Measurements from ENCODE around the gene CCNI2. TPM values are rescaled to one million over a fixed set of nuclear protein-coding genes. Genes with fewer than 3 reads are reported as not detected.

Gene CCNI2
- total RNA-seq, 2 experiments from 2014 or later: 16.7 to 52.5 TPM

DNA sequence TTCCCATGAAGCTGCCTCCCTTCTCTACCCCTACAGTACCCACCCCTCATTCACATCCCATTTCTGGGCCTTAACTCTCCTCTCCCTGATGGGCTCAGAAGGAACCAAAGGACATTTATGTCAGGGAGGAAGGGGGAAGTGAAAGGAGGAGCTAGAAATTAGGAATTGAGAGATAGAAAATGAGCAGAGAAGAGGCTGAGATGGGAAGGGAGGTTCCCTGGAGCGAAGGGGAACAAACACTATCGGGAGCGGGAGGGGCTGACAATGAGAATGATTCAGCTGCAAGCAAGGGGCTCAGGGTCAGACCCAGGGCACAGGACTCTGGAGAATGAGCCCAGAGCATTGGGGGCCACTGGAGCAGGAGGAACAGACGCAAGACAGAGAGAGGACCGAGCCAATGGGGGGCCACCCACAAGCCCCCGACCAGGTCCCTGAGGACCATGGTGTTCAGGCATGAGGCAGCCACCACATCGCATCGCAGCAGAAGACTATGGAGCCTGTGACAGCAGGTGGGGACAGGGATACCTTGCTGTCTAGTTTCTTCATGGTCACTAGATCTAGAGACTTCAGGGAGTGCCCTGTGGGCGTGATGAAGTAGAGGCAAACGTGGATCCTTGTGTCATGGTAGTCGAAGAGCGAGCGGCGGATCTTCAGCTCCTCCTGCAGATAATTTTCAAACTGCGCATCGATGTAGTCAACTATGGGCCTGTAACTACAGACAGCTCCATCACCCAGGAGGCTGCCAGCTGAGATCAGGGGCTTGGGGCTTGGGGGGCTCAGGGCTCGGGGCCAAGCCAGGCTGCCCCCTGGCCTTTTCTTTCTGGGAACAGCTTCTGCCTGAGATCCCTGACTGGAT, 16.2 kb downstream of the CCNI2 start:
- Mint-ChIP-seq H3K36me3 (peaks cover 8% of the 10 kb centered on the region), H3K9me3 (ENCODE audit: low read depth) (no peaks in the 10 kb centered on the region), H3K27me3 (no peaks in the 10 kb centered on the region), H3K4me3 (no peak overlapping the region), H3K4me1 (no peaks in the 10 kb centered on the region), H3K27ac (no peak overlapping the region)
- DNase-seq (no peak), ATAC-seq (no peak)
- CTCF ChIA-PET: interaction anchor here (1.1 kb wide), 1 partner anchor 10 kb away, joined by 3 read pairs; no protein-coding TSS in a partner anchor

DNA sequence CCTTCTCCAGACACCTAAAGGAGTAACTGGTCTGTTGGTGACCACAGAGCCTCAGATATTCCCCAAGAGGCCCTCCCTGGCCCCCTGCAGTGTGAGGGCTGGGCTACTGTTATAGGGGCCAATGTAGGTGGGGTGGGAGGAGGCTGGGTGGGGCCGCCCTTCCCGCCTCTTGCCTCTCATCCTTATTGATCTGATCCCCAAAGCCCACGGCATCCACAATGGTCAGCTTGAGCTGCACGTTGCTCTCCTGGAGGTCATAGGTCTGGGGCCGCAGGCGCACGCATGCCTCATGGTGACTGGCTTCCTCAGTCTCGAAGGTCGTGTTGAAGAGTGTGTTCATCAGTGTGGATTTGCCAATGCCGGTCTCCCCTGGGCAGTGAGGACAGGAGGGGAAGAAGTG, 16.8 kb downstream of the CCNI2 start:
- H3K27ac Mint-ChIP-seq: no peak overlapping the region
- DNase-seq: no peak
- H3K4me3 Mint-ChIP-seq: no peak overlapping the region
- H3K4me1 Mint-ChIP-seq: no peaks in the 10 kb centered on the region
- no peaks in the 10 kb centered on the region for H3K9me3 Mint-ChIP-seq (ENCODE audit: low read depth)
- CTCF ChIA-PET: interaction anchor here (1.1 kb wide), 2 partner anchors 11 to 21 kb away, joined by 3 read pairs; no protein-coding TSS in a partner anchor
- ATAC-seq: no peak
- peaks cover 8% of the 10 kb centered on the region for H3K36me3 Mint-ChIP-seq
- H3K27me3 Mint-ChIP-seq: no peaks in the 10 kb centered on the region

DNA sequence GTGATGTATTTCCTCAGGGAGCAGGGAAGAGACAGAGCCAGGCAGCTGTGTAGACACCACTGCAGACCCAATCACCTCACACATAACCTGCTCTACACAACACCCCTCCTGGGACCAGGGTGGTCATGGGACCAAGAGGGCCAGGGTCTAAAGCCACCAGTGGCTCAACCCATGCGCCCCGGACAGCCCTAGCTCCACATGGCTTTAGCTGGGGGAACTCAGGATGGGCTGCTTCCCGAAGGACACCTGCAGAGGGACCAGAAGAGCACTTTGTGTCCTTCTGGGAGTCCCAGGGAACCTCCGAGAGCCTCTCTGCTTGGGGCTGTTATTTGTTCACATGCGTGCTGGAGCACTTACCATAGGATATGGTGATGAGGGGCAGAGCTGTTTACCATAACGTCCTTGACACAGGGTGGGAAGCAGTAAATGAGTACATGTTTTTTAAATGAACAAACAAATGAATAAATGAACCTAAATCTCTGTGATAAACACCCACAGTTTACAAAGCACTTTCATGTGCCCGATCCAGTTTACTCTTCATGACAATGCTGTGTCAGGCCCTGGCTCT, 17.5 kb downstream of the CCNI2 start:
- Mint-ChIP-seq H3K27me3 (no peaks in the 10 kb centered on the region), H3K4me3 (no peak overlapping the region), H3K36me3 (peaks cover 8% of the 10 kb centered on the region), H3K27ac (no peak overlapping the region), H3K9me3 (ENCODE audit: low read depth) (no peaks in the 10 kb centered on the region), H3K4me1 (no peaks in the 10 kb centered on the region)
- CTCF ChIA-PET: interaction anchor here (0.9 to 1.5 kb wide), 5 partner anchors 10 to 55 kb away, joined by 3 to 5 read pairs (median 3); partner anchors contain the start of gene CCNI2
- ATAC-seq (no peak), DNase-seq (no peak)

DNA sequence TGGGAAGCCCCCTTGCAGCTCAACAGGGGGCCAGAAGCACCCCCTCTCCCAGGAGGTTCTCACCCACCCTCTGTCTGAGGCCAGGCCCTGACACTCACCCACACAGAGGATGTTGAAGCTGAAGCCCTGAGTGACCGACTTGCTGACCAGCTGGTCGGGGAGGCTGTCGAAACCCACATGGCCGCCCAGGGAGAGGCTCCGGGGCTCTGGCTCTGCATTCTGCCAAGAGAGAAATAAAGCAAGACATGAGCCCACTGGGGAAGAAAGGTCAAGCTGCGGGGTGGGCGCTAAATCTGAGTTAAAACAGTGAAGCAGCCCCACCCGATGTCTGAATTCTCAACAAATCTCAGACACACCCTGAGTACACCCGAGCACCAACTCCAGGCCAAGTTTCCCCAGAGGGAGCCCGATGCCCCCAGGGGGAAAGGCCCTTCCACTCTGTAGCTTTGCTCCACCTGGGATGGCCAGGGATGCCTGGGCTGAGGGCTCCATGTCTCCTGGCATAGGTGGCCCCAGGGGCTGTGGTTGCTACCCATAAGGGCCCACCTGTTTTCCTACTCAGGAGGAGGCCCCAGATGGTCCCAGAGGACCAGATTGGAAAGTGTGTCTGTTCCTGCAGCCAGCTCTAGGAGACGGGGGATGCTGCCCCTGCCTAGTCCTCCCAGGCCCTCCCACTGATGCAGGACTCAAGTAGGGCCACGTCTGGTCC, 18.2 kb downstream of the CCNI2 start:
- H3K4me1 Mint-ChIP-seq: no peaks in the 10 kb centered on the region
- peaks cover 7% of the 10 kb centered on the region for H3K36me3 Mint-ChIP-seq
- H3K27ac Mint-ChIP-seq: no peak overlapping the region
- no peaks in the 10 kb centered on the region for H3K9me3 Mint-ChIP-seq (ENCODE audit: low read depth)
- no peak overlapping the region for H3K4me3 Mint-ChIP-seq
- H3K27me3 Mint-ChIP-seq: no peaks in the 10 kb centered on the region
- DNase-seq: no peak
- CTCF ChIA-PET: interaction anchor here (0.9 to 1.5 kb wide), 5 partner anchors 11 to 55 kb away, joined by 3 to 5 read pairs (median 3); partner anchors contain the start of gene CCNI2
- ATAC-seq: no peak

DNA sequence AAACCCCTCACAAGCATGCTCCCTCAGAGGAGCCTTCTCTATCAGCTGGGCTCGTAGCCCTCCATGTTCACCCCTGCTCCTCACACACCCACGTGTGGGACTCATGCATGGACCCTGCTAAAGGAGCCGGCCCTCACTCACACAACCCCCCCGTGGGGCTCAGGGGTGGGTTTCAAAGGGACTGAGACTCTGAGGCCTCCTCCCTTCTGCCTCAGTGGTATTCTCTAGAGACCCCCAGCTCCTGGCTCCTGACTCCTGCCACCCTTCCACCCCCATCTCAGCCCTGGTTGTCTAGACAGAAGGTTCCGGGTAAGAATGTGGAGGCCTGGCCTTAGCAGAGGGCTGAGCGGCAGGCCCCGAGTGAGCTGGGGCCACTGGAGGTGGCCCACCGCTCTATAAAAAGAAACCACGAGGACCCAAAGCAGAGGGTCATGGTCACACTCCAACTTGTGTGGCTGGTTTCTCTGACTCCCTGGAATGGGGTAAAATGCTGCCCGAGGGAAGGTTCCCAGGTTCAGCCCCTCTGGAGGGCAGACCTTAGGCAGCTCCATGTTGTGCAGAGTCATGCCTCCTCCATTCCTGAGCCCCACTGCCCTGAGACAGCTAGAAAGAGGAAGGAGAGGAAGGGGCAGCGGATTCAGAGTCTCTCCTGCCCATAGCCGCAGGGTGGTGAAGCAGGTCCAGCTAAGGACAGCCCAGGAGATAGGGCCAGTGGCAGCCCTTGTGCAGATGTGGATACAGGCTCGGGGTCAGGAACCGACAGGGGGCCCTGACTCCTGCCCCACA, 19.0 kb downstream of the CCNI2 start:
- CTCF ChIA-PET: interaction anchor here (1.1 to 1.5 kb wide), 2 partner anchors 26 to 54 kb away, joined by 3 to 5 read pairs; no protein-coding TSS in a partner anchor
- H3K27me3 Mint-ChIP-seq: no peaks in the 10 kb centered on the region
- DNase-seq: no peak
- H3K36me3 Mint-ChIP-seq: peaks cover 6% of the 10 kb centered on the region
- no peak overlapping the region for H3K27ac Mint-ChIP-seq
- H3K9me3 Mint-ChIP-seq (ENCODE audit: low read depth): no peaks in the 10 kb centered on the region
- no peaks in the 10 kb centered on the region for H3K4me1 Mint-ChIP-seq
- H3K4me3 Mint-ChIP-seq: no peak overlapping the region
- no peak for ATAC-seq

DNA sequence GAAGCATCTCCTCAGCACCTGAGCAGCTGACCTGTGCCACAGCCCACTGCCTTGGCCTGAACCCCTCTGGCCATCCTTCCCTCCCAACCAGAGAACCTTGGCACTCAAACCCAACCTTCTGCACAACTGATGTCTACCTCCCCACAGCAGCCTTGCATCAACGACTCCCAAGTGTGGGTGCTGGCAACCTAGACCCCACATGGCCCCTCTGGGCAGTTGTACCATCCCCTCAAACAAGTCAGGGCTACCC, 19.5 kb downstream of the CCNI2 start:
- Mint-ChIP-seq H3K9me3 (ENCODE audit: low read depth) (no peaks in the 10 kb centered on the region), H3K27me3 (no peaks in the 10 kb centered on the region), H3K4me1 (no peaks in the 10 kb centered on the region), H3K27ac (no peak overlapping the region), H3K4me3 (no peak overlapping the region), H3K36me3 (peaks cover 6% of the 10 kb centered on the region)
- CTCF ChIA-PET: no interaction called here
- DNase-seq: no peak
- ATAC-seq: no peak

DNA sequence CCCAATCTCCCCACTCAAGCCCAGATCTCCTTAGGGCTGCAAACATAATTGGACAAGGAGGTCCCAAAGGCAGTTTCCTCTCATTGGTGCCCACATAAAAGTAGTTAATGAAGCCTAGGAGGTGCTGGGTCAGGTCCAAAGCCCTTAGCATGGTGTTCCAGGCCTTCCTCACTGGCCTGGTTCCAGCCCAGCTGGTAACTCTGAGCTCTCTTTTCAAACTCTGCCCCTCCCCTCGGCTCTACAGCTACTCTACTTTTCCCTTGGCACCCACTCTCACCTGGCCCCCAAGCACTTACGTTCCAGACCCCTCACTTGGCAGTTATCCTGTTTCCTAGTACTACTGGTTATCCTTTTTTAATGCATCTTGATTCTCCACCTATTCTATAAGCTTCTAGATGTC, 19.9 kb downstream of the CCNI2 start:
- ATAC-seq: no peak
- Mint-ChIP-seq H3K4me1 (no peaks in the 10 kb centered on the region), H3K27ac (no peak overlapping the region), H3K9me3 (ENCODE audit: low read depth) (no peaks in the 10 kb centered on the region), H3K4me3 (no peak overlapping the region), H3K27me3 (no peaks in the 10 kb centered on the region), H3K36me3 (peaks cover 6% of the 10 kb centered on the region)
- CTCF ChIA-PET: no interaction called here
- no peak for DNase-seq

DNA sequence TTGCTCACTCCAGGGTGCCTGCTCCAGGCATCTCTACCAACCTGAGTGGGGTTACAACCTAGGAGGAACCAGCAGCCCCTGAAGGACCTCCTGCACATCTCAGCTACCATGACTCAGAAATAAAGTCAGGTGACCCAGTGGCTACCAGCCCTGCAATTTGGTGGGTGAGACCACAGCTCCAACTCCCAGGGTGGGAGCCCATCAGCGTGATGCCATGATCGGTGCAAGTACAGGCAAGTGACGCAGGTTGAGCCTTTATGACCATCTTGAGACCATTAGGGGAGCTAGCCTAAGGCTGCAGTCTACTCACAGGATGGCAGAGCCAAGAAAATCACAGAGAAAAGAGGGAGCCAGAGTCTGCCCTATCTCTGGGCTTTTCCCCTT, 21.3 kb downstream of the CCNI2 start:
- CTCF ChIA-PET: interaction anchor here (1.2 kb wide), 1 partner anchor 14 kb away, joined by 3 read pairs; no protein-coding TSS in a partner anchor
- ATAC-seq (no peak), DNase-seq (no peak)
- Mint-ChIP-seq H3K27me3 (no peaks in the 10 kb centered on the region), H3K36me3 (peaks cover 1% of the 10 kb centered on the region), H3K27ac (no peak overlapping the region), H3K4me1 (no peaks in the 10 kb centered on the region), H3K4me3 (no peak overlapping the region), H3K9me3 (ENCODE audit: low read depth) (no peaks in the 10 kb centered on the region)

DNA sequence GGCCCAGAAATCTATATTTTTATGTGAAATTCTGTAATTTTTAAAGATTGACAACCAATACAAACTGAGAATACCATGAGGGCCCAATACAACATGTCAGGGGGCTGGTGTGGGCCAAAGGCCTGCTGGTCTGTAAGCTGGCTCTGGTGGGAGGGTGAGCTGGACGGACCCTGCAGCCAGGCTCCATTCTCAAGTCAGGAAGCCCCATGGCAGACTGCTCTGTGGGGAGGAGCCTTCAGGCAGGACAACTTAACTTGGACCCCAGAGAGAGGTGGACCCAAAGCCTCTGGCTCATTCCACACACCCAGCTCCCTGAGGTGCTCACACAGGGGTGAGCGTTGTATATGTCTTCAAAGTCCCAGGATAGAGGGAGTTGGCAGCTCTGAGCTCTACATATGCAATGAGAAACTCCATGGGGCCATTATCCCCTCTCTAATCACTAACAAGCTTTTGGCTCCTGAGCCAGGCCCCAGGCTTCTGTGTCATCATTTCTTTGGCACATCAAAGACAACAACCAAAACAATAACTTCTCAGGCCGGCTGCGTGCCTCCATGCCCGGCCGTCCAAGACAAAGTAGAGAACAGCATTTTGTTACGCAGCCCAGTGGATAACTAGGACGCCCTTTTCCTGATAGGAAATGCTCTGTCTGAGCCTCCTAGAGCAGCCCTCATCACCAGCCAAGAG, 23.4 kb downstream of the CCNI2 start:
- CTCF ChIA-PET: interaction anchor here (1.5 kb wide), 1 partner anchor 16 kb away, joined by 3 read pairs; no protein-coding TSS in a partner anchor
- Mint-ChIP-seq H3K9me3 (ENCODE audit: low read depth) (no peaks in the 10 kb centered on the region), H3K27ac (no peak overlapping the region), H3K36me3 (no peaks in the 10 kb centered on the region), H3K4me1 (peaks cover 3% of the 10 kb centered on the region), H3K4me3 (no peak overlapping the region), H3K27me3 (no peaks in the 10 kb centered on the region)
- ATAC-seq: no peak
- DNase-seq: no peak

DNA sequence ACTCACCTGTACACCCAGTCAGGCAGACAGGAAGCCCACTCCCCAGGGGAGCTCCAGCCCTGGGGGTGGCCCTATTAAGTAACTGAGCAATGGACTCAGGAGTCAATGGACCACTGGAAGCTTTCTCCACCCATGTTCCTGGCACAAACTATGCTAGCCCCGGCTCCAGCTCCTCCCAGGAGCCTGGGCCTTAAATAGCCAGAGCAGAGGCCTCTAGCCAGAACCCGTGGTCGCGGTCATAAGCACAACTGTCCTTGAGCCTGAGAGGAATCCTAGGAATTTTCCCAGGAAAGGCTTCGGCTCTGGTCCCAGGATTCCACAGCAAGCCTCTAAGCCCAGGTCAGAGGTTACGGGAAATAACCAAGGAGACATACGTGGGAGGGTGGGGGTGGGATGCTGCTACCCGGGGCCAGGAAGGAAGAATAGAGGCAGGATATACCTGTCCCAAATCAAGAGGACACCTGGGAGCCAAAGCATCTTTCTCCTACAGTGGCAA, 24.3 kb downstream of the CCNI2 start:
- Mint-ChIP-seq H3K27ac (no peak overlapping the region), H3K36me3 (no peaks in the 10 kb centered on the region), H3K9me3 (ENCODE audit: low read depth) (no peaks in the 10 kb centered on the region), H3K27me3 (no peaks in the 10 kb centered on the region), H3K4me3 (no peak overlapping the region), H3K4me1 (peaks cover 7% of the 10 kb centered on the region)
- ATAC-seq: no peak
- DNase-seq: no peak
- CTCF ChIA-PET: interaction anchor here (1.5 kb wide), 1 partner anchor 17 kb away, joined by 3 read pairs; no protein-coding TSS in a partner anchor

DNA sequence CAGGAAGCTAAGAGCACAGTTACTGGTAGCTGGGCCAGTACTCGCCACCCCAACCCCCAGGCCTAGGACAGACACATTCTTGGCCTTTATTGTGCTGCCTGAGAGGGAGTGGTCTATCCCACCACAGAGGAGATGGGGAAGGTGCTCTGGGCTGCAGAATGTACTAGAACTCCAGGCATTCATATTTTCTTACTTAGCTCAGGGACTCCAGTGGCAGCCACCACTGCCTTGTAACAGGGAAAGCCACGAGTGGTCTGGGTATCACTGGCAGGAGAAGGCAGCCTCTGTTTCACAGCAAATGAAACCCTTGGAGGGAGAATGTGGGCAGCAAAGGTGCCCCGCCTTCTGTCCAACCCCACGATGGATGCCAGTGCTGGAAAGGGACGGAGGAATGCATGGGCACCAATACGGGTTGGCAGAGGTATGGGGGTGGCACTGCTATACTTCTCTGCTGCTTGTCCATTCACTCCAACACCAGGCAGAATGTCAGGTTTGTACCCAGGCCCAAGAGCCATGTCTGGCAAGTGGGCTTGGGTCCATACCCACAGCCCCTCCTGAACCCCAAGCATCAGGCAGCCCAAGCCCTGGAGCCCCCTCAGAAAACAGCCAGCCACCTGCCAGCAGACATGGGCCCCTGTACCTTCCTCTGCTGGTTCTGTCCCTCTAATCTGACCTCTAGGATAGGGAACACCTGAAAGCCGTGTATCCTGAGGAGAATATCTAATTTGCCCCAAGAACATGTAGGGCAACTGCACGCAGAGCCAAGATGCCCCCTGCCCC, 25.3 kb downstream of the CCNI2 start:
- Mint-ChIP-seq H3K4me3 (no peak overlapping the region), H3K27ac (no peak overlapping the region), H3K36me3 (no peaks in the 10 kb centered on the region), H3K27me3 (no peaks in the 10 kb centered on the region), H3K4me1 (peaks cover 7% of the 10 kb centered on the region), H3K9me3 (ENCODE audit: low read depth) (no peaks in the 10 kb centered on the region)
- ATAC-seq: no peak
- no peak for DNase-seq
- CTCF ChIA-PET: no interaction called here

DNA sequence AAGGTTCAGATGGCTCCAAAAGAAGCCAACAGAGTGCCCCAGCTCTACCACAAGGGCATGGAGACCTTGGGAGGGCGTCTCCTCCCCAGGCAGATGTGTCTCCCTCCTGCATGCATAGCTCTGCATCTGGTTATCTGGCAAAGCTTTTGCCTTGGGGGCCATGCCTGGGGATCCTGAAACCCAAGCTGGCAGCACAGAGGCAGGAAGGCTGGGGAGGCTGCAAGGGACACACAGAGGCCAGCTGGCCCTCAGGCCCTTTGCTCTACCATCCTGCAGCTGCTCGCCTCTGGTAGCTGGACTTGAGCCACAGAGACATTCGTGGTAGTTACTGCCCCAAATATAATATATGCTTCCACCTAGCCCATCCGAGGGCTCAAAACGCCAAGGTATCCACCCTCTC, 25.9 kb downstream of the CCNI2 start:
- CTCF ChIA-PET: no interaction called here
- no peak for DNase-seq
- Mint-ChIP-seq H3K27ac (no peak overlapping the region), H3K4me1 (peaks cover 11% of the 10 kb centered on the region), H3K4me3 (no peak overlapping the region), H3K27me3 (peaks cover 1% of the 10 kb centered on the region), H3K36me3 (no peaks in the 10 kb centered on the region), H3K9me3 (ENCODE audit: low read depth) (no peaks in the 10 kb centered on the region)
- no peak for ATAC-seq
